DOHH2 (cell line): ENCODE measurements around the gene TGFBR2.

Source experiments
- H3F3A ChIP-seq: fragments of 200-600 bp; sonication (generic), shearing (Covaris generic); 2 replicates; pipeline ENCODE4 v1.6.0; 2016; ENCODE audit warnings: antibody characterized with exemption, mild to moderate bottlenecking; ENCODE audit not compliant: control insufficient read depth, insufficient read depth
- H3K27ac ChIP-seq: fragments of 200-600 bp; sonication (generic); 2 replicates; pipeline ENCODE4 v1.5.1; 2014; ENCODE audit warnings: low read depth, mild to moderate bottlenecking, low read length, moderate library complexity
- H3K27me3 ChIP-seq: fragments of 200-600 bp; sonication (generic); 2 replicates; pipeline ENCODE4 v1.6.1; 2014; ENCODE audit warnings: mild to moderate bottlenecking, low read length, mixed read lengths; ENCODE audit not compliant: control insufficient read depth
- H3K36me3 ChIP-seq: fragments of 200-600 bp; sonication (generic); 2 replicates; pipeline ENCODE4 v1.6.1; 2014; ENCODE audit warnings: mild to moderate bottlenecking, low read length, moderate library complexity, mixed read lengths; ENCODE audit not compliant: control insufficient read depth
- H3K4me1 ChIP-seq: fragments of 200-600 bp; sonication (generic); 2 replicates; pipeline ENCODE4 v1.6.1; 2014; ENCODE audit warnings: mild to moderate bottlenecking, low read length, mixed read lengths; ENCODE audit not compliant: control insufficient read depth
- H3K4me2 ChIP-seq: fragments of 200-600 bp; sonication (generic); 2 replicates; pipeline ENCODE4 v1.6.0; 2014; ENCODE audit warnings: mild to moderate bottlenecking, low read length, moderate library complexity
- H3K4me3 ChIP-seq: fragments of 200-600 bp; sonication (generic); 2 replicates; pipeline ENCODE4 v1.5.1; 2014; ENCODE audit warnings: mild to moderate bottlenecking, low read length, mixed read lengths
- H3K79me2 ChIP-seq: fragments of 200-600 bp; sonication (generic); 2 replicates; pipeline ENCODE4 v1.6.1; 2014; ENCODE audit warnings: mild to moderate bottlenecking, low read length, mixed read lengths; ENCODE audit not compliant: control insufficient read depth
- H3K9me2 ChIP-seq: fragments of 200-600 bp; sonication (generic); replicated peaks from 2 replicates; pipeline ENCODE4 v1.6.1; 2014; ENCODE audit warnings: mild to moderate bottlenecking, low read length, mixed read lengths; ENCODE audit not compliant: control insufficient read depth
- H3K9me3 ChIP-seq: fragments of 200-600 bp; sonication (generic); 2 replicates; pipeline ENCODE4 v1.6.1; 2014; ENCODE audit warnings: antibody characterized with exemption, low read length, mixed read lengths; ENCODE audit not compliant: control insufficient read depth, insufficient read depth
- H4K20me1 ChIP-seq: fragments of 200-600 bp; sonication (generic); 2 replicates; pipeline ENCODE4 v1.6.0; 2014; ENCODE audit warnings: low read depth, mild to moderate bottlenecking, antibody characterized with exemption, low read length, moderate library complexity; ENCODE audit not compliant: control insufficient read depth, insufficient read depth
- EZH2phosphoT487 ChIP-seq: fragments of 200-600 bp; sonication (generic); IDR thresholded peaks from 2 replicates; pipeline ENCODE4 v1.6.1; 2017; ENCODE audit warnings: borderline replicate concordance, mild to moderate bottlenecking, antibody characterized with exemption, low read length, moderate library complexity, mixed read lengths
- TF ChIP-seq, protein P1 (sequence below): fragments of 200-600 bp; sonication (generic); IDR thresholded peaks from one replicate; pipeline ENCODE4 v1.5.1; 2014; ENCODE audit warnings: antibody characterized with exemption, mild to moderate bottlenecking, low read depth, low read length; ENCODE audit not compliant: poor library complexity, severe bottlenecking

Gene TGFBR2

DNA sequence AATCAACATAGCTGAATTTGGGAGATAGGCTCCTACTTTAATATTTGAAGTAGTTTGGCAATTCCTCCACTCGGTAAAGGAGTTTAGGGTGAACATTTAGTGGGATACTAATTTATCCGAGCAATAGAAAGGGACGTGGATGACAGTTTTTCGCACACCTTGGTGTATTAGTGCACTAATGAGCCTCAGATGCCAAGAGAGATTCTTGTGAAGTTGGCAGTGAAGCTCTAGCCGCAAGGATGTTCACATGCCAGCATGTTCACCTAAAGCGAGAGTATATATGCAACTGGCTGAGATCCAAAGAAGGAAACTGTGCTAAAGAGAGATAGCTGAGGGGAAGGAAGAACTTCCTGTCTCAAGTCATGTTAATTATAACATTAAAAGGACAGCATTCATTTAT is 58.5 kb downstream of the TGFBR2 start:
- Histone ChIP-seq H3K27me3 (no peaks in the 10 kb centered on the region), H3K9me2 (no peaks in the 10 kb centered on the region), H3K36me3 (peaks cover 15% of the 10 kb centered on the region), H3K4me1 (peaks cover 45% of the 10 kb centered on the region), H3K79me2 (no peaks in the 10 kb centered on the region), H3K4me3 (peak overlapping the region; percentile 11; the same call in 1 of the 2 replicates), H3F3A (peaks cover 3% of the 10 kb centered on the region; the same call in 1 of the 2 replicates), H4K20me1 (no peaks in the 10 kb centered on the region), H3K9me3 (0 out of 2 replicates have a peak, but pooled peaks cover 3% of the 10 kb centered on the region), H3K4me2 (peak overlapping the region; percentile 44), H3K27ac (no peak overlapping the region)
- TF ChIP-seq, protein P1, sequence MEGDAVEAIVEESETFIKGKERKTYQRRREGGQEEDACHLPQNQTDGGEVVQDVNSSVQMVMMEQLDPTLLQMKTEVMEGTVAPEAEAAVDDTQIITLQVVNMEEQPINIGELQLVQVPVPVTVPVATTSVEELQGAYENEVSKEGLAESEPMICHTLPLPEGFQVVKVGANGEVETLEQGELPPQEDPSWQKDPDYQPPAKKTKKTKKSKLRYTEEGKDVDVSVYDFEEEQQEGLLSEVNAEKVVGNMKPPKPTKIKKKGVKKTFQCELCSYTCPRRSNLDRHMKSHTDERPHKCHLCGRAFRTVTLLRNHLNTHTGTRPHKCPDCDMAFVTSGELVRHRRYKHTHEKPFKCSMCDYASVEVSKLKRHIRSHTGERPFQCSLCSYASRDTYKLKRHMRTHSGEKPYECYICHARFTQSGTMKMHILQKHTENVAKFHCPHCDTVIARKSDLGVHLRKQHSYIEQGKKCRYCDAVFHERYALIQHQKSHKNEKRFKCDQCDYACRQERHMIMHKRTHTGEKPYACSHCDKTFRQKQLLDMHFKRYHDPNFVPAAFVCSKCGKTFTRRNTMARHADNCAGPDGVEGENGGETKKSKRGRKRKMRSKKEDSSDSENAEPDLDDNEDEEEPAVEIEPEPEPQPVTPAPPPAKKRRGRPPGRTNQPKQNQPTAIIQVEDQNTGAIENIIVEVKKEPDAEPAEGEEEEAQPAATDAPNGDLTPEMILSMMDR = no peak
- TF ChIP-seq EZH2phosphoT487 = no peak

DNA sequence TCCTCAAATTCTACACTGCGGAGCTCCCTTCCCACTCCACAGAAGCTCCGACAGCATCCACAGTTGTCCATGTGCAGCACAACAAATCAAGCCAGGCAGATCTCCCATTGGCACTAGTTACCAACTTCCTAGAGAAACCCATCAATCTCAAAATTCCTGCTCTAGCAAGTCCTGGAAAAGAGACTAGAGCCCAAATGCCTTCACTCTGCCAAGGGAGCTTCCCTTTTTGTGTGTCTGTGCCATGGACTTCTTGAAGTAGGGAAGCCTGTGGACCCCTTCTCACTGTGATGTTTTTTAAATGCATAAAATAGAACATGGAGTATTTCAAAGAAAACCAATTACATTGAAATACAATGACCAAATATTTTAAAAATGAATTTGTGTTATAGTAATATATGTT is 59.1 kb downstream of the TGFBR2 start:
- Histone ChIP-seq H3K9me3 (0 out of 2 replicates have a peak, but pooled peaks cover 3% of the 10 kb centered on the region), H3K27ac (no peak overlapping the region), H3K4me1 (peaks cover 45% of the 10 kb centered on the region)

DNA sequence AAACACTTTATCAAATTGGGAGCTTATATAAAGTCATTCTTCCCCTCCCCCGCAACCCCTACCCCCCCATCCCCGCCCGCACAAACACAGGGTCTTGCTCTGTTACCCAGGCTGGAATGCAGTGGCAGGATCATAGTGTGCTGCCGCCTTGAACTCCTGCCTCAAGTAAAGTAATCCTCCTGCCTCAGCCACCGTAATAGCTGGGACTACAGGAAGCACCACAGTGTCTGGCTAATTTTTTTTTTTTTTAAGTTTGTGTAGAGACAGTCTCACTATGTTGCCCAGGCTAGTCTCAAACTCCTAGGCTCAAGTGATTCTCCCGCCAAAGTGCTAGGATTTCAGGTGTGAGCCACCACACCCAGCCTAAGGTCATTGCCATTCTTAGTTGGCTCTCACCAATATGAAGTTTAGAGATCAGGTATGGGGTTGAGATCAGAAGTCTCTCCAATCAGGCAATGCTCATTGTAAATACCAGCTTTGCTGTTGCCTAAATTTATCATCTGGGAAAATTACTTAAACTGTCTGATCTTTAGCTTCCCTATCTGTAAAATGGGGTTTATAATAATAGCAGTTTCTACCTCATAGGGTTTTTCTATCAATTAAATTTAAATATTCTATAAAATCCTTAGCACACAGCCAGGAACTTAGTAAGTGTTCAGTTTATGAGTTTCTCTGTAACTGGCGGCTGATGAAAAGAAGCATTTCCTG is 60.3 kb downstream of the TGFBR2 start:
- Histone ChIP-seq H3K4me1 (peaks cover 38% of the 10 kb centered on the region), H3K27me3 (no peaks in the 10 kb centered on the region), H3K4me2 (no peak overlapping the region), H3K27ac (no peak overlapping the region), H3F3A (peaks cover 3% of the 10 kb centered on the region; the same call in 1 of the 2 replicates), H3K36me3 (peaks cover 26% of the 10 kb centered on the region), H4K20me1 (no peaks in the 10 kb centered on the region), H3K79me2 (no peaks in the 10 kb centered on the region), H3K4me3 (no peak overlapping the region), H3K9me3 (0 out of 2 replicates have a peak, but pooled peaks cover 3% of the 10 kb centered on the region), H3K9me2 (no peaks in the 10 kb centered on the region)
- TF ChIP-seq EZH2phosphoT487 = no peak
- TF ChIP-seq, protein P1 = no peak

More for the DNA sequence above, 59.1 kb downstream of the TGFBR2 start:
- no peaks in the 10 kb centered on the region for H4K20me1 ChIP-seq
- TF ChIP-seq, protein P1 = no peak
- no peak for TF ChIP-seq EZH2phosphoT487
- H3K4me2 ChIP-seq = no peak overlapping the region
- peaks cover 20% of the 10 kb centered on the region for H3K36me3 ChIP-seq
- H3F3A ChIP-seq = peaks cover 3% of the 10 kb centered on the region; the same call in 1 of the 2 replicates
- no peak overlapping the region for H3K4me3 ChIP-seq
- H3K79me2 ChIP-seq = no peaks in the 10 kb centered on the region
- no peaks in the 10 kb centered on the region for H3K9me2 ChIP-seq
- no peaks in the 10 kb centered on the region for H3K27me3 ChIP-seq
